ENCODE data around the gene UBALD2.

- TF ChIP-seq EZH2 (IDR thresholded peaks at IDR 0.05; ENCODE audit: borderline replicate concordance, low read depth, low read length, severe bottlenecking) (no peak), CTCF (IDR thresholded peaks at IDR 0.05; ENCODE audit: extremely low read depth in 1 of 2, insufficient read depth in 1 of 2, low read depth in 1 of 2, low read length in 2 of 2) (no peak), FOS (IDR thresholded peaks at IDR 0.05; ENCODE audit: borderline replicate concordance, insufficient read depth, low read length) (no peak), POLR2A (IDR thresholded peaks at IDR 0.05; ENCODE audit: low read depth, low read length) (no peak), GATA2 (IDR thresholded peaks at IDR 0.05; ENCODE audit: insufficient read depth, insufficient read length, low read depth, low read length) (no peak)
- TF ChIP-seq, protein P1, sequence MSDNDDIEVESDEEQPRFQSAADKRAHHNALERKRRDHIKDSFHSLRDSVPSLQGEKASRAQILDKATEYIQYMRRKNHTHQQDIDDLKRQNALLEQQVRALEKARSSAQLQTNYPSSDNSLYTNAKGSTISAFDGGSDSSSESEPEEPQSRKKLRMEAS (IDR thresholded peaks at IDR 0.05; ENCODE audit: insufficient read depth, insufficient read length): no peak
Observed at GRCh38 chr17:76279742-76280287, 14.7 kb downstream of the UBALD2 start.

Data from endothelial cell of umbilical vein (primary cell).